Measurements from ENCODE around the gene RABEP2. TPM values are rescaled to one million over a fixed set of nuclear protein-coding genes. Genes with fewer than 3 reads are reported as not detected.

RABEP2 gene
- total RNA-seq, 1 experiment from 2014 or later, result 17.5 TPM

DNA sequence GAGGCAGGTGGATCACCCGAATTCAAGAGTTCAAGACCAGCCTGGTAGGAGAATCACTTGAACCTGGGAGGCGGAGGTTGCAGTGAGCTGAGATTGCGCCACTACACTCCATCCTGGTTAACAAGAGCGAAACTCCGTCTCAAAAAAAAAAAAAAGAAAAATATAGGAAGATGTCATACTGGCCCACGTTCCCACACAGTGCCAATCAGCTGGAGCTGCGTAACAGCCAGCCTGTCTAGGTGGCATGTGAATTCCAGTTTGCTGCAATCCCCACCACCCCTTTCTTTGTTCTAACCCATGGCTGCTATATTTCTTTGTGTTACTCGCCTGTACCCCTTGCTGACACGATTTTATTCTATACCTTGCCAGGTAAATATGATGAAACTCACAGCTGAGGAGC lies 33.2 kb upstream of the RABEP2 start:
- H3K4me3 Mint-ChIP-seq, result no peak overlapping the region
- H4K5ac ChIP-seq (ENCODE audit: insufficient read length, low read depth, low read length), result no peak overlapping the region
- H4K20me1 ChIP-seq (ENCODE audit: control insufficient read depth, insufficient read depth, insufficient read length), result no peaks in the 10 kb centered on the region
- H3K27me3 ChIP-seq (ENCODE audit: insufficient read depth, low read length), result no peaks in the 10 kb centered on the region
- H3K27ac Mint-ChIP-seq, result no peak overlapping the region
- no peak overlapping the region for H4K8ac ChIP-seq (replicated peaks; ENCODE audit: insufficient read length, low read depth, low read length)
- no peak overlapping the region for H3K4me2 ChIP-seq (ENCODE audit: insufficient read depth, insufficient read length, low read length)
- no peak overlapping the region for H3T11ph ChIP-seq (ENCODE audit: low read length)
- H2BK5ac ChIP-seq (ENCODE audit: insufficient read length, low read length), result no peak overlapping the region
- H3K79me1 ChIP-seq (ENCODE audit: insufficient read depth, low read depth, low read length, poor library complexity, severe bottlenecking), result no peaks in the 10 kb centered on the region
- H3K9me3 ChIP-seq (ENCODE audit: control insufficient read depth, low read depth, low read length), result no peaks in the 10 kb centered on the region
- no peak overlapping the region for H2BK120ac ChIP-seq (ENCODE audit: low read depth, low read length, poor library complexity, severe bottlenecking)
- no peak for DNase-seq
- no peaks in the 10 kb centered on the region for H3K23me2 ChIP-seq (ENCODE audit: insufficient read length, low read depth, low read length, poor library complexity, severe bottlenecking)
- no peaks in the 10 kb centered on the region for H3K4me1 Mint-ChIP-seq
- H3K9ac ChIP-seq (ENCODE audit: extremely low read depth, insufficient read length, low read length), result no peak overlapping the region
- H3K14ac ChIP-seq (ENCODE audit: insufficient read depth, low read length), result no peak overlapping the region
- H3K79me2 ChIP-seq (ENCODE audit: insufficient read depth, low read length), result no peaks in the 10 kb centered on the region
- H2AK5ac ChIP-seq (ENCODE audit: insufficient read length, low read length), result no peak overlapping the region
- no peak overlapping the region for H3K18ac ChIP-seq (ENCODE audit: insufficient read length, low read depth, low read length)
- no peak overlapping the region for H2BK15ac ChIP-seq (ENCODE audit: low read depth, low read length)
- H3K4ac ChIP-seq (ENCODE audit: low read depth, low read length), result no peak overlapping the region
- WGBS (ENCODE audit: extremely low coverage, insufficient read length, low lambda C conversion rate), result no CpG with 5 or more reads among the region's 9 CpGs
- H3K23ac ChIP-seq (ENCODE audit: insufficient read length, low read depth, low read length), result no peak overlapping the region
- no peak overlapping the region for H3K56ac ChIP-seq (ENCODE audit: insufficient read length, low read depth, low read length)
- TF ChIP-seq, protein P1, sequence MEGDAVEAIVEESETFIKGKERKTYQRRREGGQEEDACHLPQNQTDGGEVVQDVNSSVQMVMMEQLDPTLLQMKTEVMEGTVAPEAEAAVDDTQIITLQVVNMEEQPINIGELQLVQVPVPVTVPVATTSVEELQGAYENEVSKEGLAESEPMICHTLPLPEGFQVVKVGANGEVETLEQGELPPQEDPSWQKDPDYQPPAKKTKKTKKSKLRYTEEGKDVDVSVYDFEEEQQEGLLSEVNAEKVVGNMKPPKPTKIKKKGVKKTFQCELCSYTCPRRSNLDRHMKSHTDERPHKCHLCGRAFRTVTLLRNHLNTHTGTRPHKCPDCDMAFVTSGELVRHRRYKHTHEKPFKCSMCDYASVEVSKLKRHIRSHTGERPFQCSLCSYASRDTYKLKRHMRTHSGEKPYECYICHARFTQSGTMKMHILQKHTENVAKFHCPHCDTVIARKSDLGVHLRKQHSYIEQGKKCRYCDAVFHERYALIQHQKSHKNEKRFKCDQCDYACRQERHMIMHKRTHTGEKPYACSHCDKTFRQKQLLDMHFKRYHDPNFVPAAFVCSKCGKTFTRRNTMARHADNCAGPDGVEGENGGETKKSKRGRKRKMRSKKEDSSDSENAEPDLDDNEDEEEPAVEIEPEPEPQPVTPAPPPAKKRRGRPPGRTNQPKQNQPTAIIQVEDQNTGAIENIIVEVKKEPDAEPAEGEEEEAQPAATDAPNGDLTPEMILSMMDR (conservative IDR thresholded peaks at IDR 0.05), result no peak
- no peaks in the 10 kb centered on the region for H3K9me3 Mint-ChIP-seq
- no peaks in the 10 kb centered on the region for H3K4me1 ChIP-seq (ENCODE audit: insufficient read depth, low read length)
- no peaks in the 10 kb centered on the region for H3K27me3 Mint-ChIP-seq (ENCODE audit: low read depth)
- H2BK12ac ChIP-seq (ENCODE audit: insufficient read length, low read depth, low read length), result no peak overlapping the region
- peaks cover 56 to 87% (median 85%) of the 10 kb centered on the region in 3 experiments; a peak in 6 of 7 replicates for H3K36me3 Mint-ChIP-seq (ENCODE audit: insufficient read depth in 1 of 3, low read depth in 3 of 3)
- no peak overlapping the region for H4K91ac ChIP-seq (ENCODE audit: insufficient read length, low read depth, low read length)
- no peak overlapping the region for H2BK20ac ChIP-seq (ENCODE audit: low read depth, low read length, poor library complexity, severe bottlenecking)
- H2AFZ ChIP-seq (ENCODE audit: low read length), result no peak overlapping the region
- no peak overlapping the region for H3K27ac ChIP-seq (ENCODE audit: insufficient read length, low read depth, low read length)
